HG02938 (cell line): ENCODE data around the gene GGT1.
"Not testable (repeated sequence)": the region's sequence is repeated elsewhere in the genome, so short reads cannot be mapped to it uniquely, and the experiment has no call there.

Experiments used
- ATAC-seq: cut with Tn5 transposase; IDR thresholded peaks from one replicate; pipeline ENCODE4 v1.9.1; 2021; ENCODE audit warnings: mild to moderate bottlenecking, moderate library complexity; ENCODE audit not compliant: unreplicated experiment

The GGT1 gene

GRCh38 chr22:24633231-24634023, 30.4 kb downstream of the GGT1 start:
- ATAC-seq, result not testable (repeated sequence)

DNA sequence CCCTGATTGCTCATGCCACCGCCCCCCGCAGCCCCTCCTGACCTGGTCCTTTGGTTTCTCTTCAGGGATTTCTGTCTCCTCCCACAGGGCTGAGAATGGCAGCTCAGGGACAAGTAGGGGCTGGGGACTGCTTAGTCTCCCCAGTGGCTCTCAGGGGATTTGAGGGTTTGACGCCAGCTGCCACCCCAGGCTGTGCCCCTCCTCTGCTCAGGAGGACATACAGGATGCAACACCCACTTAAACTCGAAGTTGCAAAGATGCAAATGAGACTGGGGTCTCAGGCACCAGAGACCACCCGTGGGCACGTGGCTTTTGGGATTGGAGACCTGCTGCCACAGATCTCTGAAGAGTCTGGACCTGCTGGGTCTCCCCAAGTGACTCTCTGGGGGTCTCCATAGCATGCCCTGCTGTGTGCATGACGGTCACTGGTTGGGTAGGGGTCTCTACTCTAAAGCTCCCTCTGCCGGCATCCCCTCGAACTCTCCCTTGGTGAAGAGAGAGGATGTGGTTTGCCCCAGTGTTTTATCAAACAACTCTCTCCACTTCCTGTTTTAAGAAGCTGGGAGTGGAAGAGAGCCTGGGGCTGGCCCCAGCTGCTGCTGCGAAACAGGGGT, 31.9 kb downstream of the GGT1 start:
- not testable (repeated sequence) for ATAC-seq

- not testable (repeated sequence) for ATAC-seq
These were observed 33.5 kb downstream of the GGT1 start for GRCh38 chr22:24636513-24636912.

DNA sequence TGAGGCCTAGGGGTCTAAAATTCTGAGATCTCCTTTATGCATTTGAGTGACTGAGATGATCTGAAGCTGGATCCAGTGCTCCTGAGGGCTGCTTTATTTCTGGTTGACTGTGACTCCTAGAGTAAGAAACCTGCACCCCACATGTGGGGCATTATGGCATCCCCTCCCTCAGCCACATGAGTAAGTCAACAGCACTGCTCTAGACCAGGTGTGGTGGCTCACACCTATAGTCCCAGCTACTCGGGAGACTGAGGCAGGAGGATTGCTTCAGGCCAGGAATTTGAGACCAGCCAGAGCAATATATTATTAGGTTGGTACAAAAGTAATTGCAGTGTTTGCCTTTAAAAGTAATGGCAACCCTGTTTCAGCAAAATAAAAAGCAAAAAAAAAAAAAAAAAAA, 39.3 kb downstream of the GGT1 start:
- ATAC-seq, result not testable (repeated sequence)

GRCh38 chr22:24644409-24644808, 41.4 kb downstream of the GGT1 start:
- ATAC-seq, result not testable (repeated sequence)

DNA sequence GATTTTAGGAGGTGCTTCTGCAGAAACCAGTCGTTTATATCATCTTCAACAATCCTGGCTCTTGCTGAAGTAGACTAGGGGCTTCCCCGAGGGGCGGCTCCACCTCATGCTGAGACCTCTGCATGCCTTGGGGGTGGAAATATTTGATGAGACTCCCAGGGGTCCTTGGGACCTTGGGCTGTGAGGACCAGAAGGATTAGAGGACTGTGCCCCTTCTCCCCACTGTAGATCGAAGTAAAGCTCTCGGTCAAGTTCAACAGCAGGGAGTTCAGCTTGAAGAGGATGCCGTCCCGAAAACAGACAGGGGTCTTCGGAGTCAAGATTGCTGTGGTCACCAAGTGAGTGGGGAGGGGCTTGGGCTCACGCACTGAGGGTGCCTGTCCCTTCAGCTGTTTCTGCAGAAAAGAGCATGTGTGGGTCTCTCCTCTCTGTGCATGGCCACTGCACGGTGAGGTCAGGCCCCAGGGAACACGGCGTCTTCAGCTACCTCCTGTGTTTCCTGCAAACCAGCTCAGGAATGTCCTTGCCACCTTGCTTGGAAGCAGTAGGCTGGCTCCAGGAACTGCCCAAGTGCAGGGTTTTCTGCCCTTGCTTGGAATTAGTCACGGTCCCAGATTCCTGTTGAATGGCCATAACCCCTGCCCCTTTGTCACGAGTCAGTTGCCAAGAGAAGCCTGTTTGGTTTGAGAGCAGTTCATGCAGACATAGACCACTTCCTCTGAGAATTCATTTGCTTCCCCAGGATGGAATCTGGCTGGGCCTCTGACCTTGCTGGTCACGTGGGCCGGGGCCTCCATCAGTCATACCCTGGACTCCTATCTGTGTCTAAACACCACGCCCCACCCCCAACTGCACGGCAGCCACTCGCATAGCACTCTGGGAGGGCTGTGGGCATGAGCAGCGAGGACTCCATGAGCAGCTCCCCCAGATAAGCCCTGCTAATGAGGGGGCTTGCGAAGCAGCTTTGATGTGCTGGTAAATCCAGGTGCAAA, 42.7 kb downstream of the GGT1 start:
- not testable (repeated sequence) for ATAC-seq

DNA sequence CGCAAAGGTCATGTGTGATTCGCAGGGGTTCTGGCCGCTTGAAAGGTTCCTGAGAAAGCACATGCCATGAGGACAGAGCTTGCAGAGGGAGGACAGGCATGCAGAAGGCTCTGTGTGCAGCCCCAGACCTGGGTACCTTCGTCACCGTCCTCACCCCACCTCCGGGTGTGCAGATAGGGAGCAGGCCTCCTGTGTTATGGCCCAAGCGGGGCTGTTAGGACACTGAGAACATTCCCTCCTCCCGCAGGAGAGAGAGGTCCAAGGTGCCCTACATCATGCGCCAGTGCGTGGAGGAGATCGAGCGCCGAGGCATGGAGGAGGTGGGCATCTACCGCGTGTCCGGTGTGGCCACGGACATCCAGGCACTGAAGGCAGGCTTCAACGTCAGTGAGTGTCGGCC, 43.8 kb downstream of the GGT1 start:
- ATAC-seq, result not testable (repeated sequence)

- ATAC-seq, result not testable (repeated sequence)
These were observed 46.4 kb downstream of the GGT1 start for GRCh38 chr22:24649371-24649770.

- not testable (repeated sequence) for ATAC-seq
These were observed 47.9 kb downstream of the GGT1 start for GRCh38 chr22:24650884-24651283.

DNA sequence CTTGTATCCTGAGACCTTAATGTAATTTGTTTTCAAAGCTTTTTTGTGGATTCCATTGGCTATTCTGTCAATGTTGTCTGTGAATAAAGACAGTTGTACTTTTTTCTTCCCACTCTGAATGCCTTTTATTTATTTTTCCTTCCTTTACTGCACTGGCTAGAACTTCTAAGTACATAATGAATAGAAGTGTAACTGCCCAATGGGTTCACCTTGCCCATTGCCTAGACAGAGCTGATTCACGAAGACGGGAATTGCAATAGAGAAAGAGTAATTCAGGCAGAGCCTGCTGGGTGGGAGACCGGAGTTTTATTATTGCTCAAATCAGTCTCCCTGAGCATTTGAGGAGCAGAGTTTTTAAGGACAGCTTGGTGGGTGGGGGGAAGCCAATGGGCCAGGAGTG, 62.4 kb downstream of the GGT1 start:
- not testable (repeated sequence) for ATAC-seq

DNA sequence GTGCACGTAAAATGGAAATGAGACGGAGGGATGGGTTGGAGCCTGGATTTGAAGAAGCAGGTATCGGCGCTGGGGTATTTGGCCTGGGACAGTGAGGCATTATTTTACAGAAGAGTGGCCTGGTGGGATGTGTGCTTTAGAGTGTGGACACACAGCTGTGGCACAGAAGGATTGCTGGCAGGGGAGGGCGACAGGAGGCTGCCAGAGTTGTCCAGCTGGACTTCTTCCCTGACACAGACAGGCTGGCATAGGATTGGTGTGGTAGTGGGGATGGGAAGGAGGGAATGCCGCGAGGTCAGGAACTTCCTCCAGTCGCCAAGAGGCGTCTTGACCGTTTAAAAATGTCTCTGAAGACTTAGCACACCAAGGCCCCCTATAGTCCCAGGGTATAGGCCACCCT, 64.9 kb downstream of the GGT1 start:
- ATAC-seq, result not testable (repeated sequence)

DNA sequence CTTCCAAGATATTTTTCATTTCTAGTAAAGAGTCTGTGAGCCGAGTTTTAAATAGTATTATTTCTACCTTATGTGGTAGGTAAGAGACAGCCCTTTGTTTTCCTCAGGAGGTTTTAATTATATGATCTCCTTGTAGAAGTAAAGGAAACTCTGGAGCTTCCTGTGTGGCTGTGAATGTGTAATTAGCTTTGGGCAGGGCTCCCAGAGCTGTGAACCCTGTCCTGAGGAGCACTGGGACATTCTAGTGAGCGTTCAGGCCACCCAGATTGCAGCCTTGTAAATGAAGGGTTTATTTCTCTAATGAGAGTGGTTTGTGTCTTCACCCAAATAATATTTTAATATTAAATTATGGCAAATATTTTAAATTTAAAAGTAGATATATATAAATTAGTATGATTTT, 69.5 kb downstream of the GGT1 start:
- not testable (repeated sequence) for ATAC-seq
